ENCODE results near the gene FBRS. TPM values are rescaled to one million over a fixed set of nuclear protein-coding genes. Genes with fewer than 3 reads are reported as not detected.

FBRS gene
- total RNA-seq, 1 donor from 2014 or later, result 68.6 TPM

DNA sequence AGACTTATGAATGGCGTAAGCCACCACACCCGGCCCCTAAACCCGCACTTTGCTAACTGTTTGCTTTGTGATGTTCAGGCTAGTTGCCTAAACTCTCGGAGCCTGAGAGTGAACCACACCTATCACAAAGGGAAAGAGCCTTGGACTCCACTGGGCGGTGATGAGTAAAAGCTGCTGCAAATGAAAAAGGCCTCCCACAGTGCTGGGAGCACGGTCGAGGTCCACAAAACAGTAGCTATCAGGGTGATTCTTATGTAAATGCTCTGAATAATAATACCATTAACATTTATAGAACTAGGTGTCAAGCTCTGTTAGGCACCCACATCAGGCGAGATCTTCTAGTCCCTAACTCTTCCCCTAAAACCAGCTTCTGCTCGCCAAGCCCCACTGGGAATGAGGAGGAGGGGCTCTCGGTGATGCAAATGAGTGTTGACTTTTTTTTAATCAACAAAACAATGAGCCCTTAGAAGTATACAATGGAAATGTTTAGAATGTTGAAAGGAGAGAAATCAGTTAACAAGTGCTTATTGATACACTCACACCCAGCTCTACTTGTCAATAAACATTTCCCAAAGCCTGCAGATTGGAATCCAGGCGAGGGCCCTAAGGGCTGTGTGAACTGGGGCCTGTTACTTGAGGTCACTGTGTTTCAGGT lies 19.8 kb downstream of the FBRS start:
- no peak overlapping the region for H3K4me3 ChIP-seq
- TF ChIP-seq, protein P1, sequence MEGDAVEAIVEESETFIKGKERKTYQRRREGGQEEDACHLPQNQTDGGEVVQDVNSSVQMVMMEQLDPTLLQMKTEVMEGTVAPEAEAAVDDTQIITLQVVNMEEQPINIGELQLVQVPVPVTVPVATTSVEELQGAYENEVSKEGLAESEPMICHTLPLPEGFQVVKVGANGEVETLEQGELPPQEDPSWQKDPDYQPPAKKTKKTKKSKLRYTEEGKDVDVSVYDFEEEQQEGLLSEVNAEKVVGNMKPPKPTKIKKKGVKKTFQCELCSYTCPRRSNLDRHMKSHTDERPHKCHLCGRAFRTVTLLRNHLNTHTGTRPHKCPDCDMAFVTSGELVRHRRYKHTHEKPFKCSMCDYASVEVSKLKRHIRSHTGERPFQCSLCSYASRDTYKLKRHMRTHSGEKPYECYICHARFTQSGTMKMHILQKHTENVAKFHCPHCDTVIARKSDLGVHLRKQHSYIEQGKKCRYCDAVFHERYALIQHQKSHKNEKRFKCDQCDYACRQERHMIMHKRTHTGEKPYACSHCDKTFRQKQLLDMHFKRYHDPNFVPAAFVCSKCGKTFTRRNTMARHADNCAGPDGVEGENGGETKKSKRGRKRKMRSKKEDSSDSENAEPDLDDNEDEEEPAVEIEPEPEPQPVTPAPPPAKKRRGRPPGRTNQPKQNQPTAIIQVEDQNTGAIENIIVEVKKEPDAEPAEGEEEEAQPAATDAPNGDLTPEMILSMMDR (IDR thresholded peaks at IDR 0.05), result no peak
- intact Hi-C loops (cut with DNase I), result no loop called here
- ATAC-seq (no peak), DNase-seq (no peak)
- H3K9me3 ChIP-seq, result no peaks in the 10 kb centered on the region
- H3K27me3 ChIP-seq (ENCODE audit: low read depth), result no peaks in the 10 kb centered on the region
- H3K36me3 ChIP-seq, result no peaks in the 10 kb centered on the region
- H3K27ac ChIP-seq, result no peak overlapping the region
- no peaks in the 10 kb centered on the region for H3K4me1 ChIP-seq

DNA sequence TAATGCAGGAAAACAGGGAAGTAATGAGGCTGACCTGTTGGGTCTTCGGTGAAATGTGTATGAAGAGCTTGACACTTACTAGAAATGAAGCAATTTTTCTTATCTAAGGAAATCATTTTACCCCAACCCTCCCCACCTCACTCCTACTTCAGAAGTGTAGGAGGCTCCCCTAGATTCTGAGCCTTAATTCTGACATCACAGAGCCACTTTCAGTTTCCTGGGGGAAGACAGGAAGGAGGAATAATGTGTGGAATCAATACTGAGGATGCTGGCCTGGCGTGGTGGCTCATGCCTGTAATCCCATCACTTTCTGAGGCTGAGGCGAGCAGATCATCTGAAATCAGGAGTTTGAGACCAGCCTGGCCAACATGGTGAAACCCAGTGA lies 20.3 kb downstream of the FBRS start:
- H3K27me3 ChIP-seq (ENCODE audit: low read depth), result no peaks in the 10 kb centered on the region
- DNase-seq (no peak), ATAC-seq (no peak)
- intact Hi-C loops (cut with DNase I), result no loop called here
- TF ChIP-seq, protein P1 (IDR thresholded peaks at IDR 0.05), result no peak
- H3K4me1 ChIP-seq, result no peaks in the 10 kb centered on the region
- H3K27ac ChIP-seq, result no peak overlapping the region
- H3K36me3 ChIP-seq, result no peaks in the 10 kb centered on the region
- H3K4me3 ChIP-seq, result no peak overlapping the region
- no peaks in the 10 kb centered on the region for H3K9me3 ChIP-seq

DNA sequence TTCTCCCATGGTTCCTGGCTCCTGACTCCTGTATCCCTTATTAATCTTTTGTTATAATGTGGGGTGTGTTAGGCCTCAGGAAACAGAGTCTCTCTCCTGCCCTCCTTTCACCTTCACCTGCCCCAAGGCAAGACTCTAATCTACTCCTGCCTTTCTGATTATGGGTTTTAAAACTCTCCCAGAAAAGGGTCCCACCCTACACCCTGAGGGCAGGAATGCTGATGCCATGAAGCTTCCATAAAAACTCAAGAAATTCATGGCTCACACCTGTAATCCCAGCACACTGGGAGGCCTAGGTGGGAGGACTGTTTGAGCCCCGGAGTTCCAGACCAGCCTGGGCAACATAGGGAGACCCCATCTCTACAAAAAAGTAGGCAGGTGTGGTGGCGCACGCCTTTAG lies 22.1 kb downstream of the FBRS start:
- intact Hi-C loops (cut with DNase I), result no loop called here
- ATAC-seq (no peak), DNase-seq (no peak)
- H3K27me3 ChIP-seq (ENCODE audit: low read depth), result no peaks in the 10 kb centered on the region
- TF ChIP-seq, protein P1 (IDR thresholded peaks at IDR 0.05), result no peak
- H3K4me3 ChIP-seq, result no peak overlapping the region
- H3K36me3 ChIP-seq, result no peaks in the 10 kb centered on the region
- no peaks in the 10 kb centered on the region for H3K9me3 ChIP-seq
- no peaks in the 10 kb centered on the region for H3K4me1 ChIP-seq
- no peak overlapping the region for H3K27ac ChIP-seq

DNA sequence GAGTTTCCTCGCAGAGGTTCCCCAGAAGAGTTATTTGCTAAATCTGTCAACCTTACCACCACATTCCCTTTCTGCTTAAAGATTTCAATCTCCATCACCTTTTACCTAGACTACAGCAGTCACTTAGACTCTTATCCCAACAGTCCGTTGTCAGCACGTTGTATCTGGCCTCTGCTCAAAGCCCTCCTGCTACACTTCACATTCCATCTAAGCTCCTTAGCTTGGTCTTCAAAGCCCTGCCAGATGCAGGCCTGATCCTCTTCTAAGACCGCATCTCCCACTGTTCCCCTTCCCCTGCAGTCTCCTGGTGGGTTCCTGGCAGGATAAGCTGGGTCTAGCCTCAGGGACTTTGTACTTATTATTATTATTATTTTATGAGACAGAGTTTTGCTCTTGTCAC lies 30.5 kb downstream of the FBRS start:
- peaks cover 2% of the 10 kb centered on the region for H3K4me1 ChIP-seq
- TF ChIP-seq, protein P1 (IDR thresholded peaks at IDR 0.05), result no peak
- DNase-seq (no peak), ATAC-seq (peak; percentile 27 to 40)
- intact Hi-C loops (cut with DNase I), result no loop called here
- no peaks in the 10 kb centered on the region for H3K36me3 ChIP-seq
- no peak overlapping the region for H3K4me3 ChIP-seq
- H3K9me3 ChIP-seq, result no peaks in the 10 kb centered on the region
- no peak overlapping the region for H3K27ac ChIP-seq
- no peaks in the 10 kb centered on the region for H3K27me3 ChIP-seq (ENCODE audit: low read depth)

DNA sequence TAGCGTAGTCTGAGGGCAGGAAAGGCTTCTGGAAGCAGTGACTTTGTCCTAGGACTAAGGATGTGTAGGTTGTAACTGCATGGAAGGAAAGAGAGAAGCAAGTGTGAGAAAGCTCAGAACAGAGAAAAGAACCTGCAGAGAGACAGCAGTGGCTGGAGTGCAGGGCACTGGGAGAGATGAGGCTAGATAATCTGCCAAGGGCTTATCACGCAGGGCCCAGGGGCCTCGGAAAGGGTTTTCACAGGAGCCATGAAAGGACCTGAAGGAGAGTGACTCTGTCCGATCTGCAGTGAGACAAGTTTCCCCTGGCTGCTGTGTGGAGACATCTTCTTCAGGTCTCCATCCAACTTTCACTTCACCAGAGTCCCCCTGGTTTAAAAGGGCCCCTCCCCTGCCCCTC lies 33.7 kb downstream of the FBRS start:
- Histone ChIP-seq H3K4me1 (peaks cover 10% of the 10 kb centered on the region), H3K9me3 (no peaks in the 10 kb centered on the region), H3K27ac (no peak overlapping the region), H3K4me3 (no peak overlapping the region), H3K36me3 (no peaks in the 10 kb centered on the region), H3K27me3 (ENCODE audit: low read depth) (no peaks in the 10 kb centered on the region)
- intact Hi-C loops (cut with DNase I), result no loop called here
- ATAC-seq (no peak), DNase-seq (no peak)
- TF ChIP-seq, protein P1 (IDR thresholded peaks at IDR 0.05), result no peak
